Measurements from ENCODE around the gene ETV6.

DNA sequence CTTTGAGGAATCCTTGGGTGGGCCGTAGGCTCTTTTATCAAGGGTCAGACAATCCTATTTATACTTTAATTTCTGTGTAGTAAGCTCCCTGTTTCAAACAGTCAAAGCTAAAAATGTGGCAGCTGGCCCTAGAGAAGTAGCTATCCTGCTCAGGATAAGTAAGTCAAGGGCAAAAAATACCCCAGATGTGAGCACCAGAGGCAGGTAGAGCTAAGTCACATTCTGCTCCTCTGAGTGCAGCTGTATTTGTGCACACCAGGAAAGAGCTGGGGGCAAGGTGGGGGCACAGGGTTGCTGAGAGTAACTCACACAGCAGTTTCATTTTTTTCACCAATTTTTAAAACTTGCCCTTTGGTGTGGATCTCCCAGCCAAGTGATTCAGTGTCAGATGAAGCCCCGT, 5.3 kb downstream of the ETV6 start:
- TF ChIP-seq POLR2AphosphoS5 (IDR thresholded peaks at IDR 0.05; ENCODE audit: low read depth, low read length) (no peak), CTCF (IDR thresholded peaks at IDR 0.05) (no peak), SIN3A (IDR thresholded peaks at IDR 0.05; ENCODE audit: borderline replicate concordance, insufficient read depth, low read depth, low read length) (no peak), TCF7L2 (IDR thresholded peaks at IDR 0.05; ENCODE audit: low read depth, low read length) (no peak)
- TF ChIP-seq, protein P1, sequence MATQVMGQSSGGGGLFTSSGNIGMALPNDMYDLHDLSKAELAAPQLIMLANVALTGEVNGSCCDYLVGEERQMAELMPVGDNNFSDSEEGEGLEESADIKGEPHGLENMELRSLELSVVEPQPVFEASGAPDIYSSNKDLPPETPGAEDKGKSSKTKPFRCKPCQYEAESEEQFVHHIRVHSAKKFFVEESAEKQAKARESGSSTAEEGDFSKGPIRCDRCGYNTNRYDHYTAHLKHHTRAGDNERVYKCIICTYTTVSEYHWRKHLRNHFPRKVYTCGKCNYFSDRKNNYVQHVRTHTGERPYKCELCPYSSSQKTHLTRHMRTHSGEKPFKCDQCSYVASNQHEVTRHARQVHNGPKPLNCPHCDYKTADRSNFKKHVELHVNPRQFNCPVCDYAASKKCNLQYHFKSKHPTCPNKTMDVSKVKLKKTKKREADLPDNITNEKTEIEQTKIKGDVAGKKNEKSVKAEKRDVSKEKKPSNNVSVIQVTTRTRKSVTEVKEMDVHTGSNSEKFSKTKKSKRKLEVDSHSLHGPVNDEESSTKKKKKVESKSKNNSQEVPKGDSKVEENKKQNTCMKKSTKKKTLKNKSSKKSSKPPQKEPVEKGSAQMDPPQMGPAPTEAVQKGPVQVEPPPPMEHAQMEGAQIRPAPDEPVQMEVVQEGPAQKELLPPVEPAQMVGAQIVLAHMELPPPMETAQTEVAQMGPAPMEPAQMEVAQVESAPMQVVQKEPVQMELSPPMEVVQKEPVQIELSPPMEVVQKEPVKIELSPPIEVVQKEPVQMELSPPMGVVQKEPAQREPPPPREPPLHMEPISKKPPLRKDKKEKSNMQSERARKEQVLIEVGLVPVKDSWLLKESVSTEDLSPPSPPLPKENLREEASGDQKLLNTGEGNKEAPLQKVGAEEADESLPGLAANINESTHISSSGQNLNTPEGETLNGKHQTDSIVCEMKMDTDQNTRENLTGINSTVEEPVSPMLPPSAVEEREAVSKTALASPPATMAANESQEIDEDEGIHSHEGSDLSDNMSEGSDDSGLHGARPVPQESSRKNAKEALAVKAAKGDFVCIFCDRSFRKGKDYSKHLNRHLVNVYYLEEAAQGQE (IDR thresholded peaks at IDR 0.05; ENCODE audit: insufficient read depth in 1 of 2, low read depth in 2 of 2, low read length in 1 of 2), result no peak

Measured in Panc1 (cell line).